ENCODE results near the gene HCAR2.
"Not testable (repeated sequence)": the region's sequence is repeated elsewhere in the genome, so short reads cannot be mapped to it uniquely, and the experiment has no call there.

Gene HCAR2

DNA sequence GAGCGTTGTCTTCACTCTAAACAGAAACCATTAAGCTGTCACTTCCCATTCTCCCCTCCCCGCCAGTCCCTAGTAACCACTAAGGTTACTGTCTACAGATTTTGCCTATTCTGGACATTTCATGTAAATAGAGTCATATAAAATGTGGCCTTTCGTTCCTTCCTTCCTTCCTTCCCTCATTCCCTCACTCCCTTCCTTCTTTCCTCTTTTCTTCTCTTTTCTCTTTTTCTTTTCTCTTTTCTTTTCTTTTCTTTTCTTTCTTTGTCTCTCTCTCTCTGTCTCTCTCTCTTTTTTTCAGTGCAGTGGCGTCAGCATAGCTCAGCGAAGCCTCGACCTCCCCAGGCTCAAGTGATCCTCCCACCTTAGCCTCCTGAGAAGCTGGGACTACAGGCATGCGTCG, 37.8 kb downstream of the HCAR2 start:
- TF ChIP-seq, protein P1, sequence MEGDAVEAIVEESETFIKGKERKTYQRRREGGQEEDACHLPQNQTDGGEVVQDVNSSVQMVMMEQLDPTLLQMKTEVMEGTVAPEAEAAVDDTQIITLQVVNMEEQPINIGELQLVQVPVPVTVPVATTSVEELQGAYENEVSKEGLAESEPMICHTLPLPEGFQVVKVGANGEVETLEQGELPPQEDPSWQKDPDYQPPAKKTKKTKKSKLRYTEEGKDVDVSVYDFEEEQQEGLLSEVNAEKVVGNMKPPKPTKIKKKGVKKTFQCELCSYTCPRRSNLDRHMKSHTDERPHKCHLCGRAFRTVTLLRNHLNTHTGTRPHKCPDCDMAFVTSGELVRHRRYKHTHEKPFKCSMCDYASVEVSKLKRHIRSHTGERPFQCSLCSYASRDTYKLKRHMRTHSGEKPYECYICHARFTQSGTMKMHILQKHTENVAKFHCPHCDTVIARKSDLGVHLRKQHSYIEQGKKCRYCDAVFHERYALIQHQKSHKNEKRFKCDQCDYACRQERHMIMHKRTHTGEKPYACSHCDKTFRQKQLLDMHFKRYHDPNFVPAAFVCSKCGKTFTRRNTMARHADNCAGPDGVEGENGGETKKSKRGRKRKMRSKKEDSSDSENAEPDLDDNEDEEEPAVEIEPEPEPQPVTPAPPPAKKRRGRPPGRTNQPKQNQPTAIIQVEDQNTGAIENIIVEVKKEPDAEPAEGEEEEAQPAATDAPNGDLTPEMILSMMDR (conservative IDR thresholded peaks at IDR 0.05; ENCODE audit: control insufficient read depth, insufficient read depth, low read depth, low read length) = no peak
- no peak overlapping the region for H3K4me3 ChIP-seq (ENCODE audit: control insufficient read depth, low read depth, low read length)
- DNase-seq (ENCODE audit: low read depth) = no peak

DNA sequence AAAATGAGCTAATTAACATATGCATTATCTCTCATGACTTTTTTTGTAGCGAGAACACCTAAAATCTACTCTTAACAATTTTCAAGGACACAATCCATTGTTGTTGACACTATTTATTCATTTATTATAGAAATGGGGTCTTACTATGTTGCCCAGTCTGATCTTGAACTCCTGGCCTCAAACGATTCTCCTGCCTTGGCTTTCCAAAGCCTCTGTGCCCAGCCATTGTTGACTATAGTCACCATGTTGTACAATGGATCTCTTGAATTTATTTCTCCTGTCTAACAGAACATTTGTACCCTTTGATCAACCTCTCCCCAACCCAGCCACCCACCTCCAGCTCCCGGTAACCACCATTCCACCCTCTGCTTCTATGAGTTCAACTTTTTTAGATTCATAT, 41.2 kb downstream of the HCAR2 start:
- H3K4me3 ChIP-seq (ENCODE audit: control insufficient read depth, low read depth, low read length) = no peak overlapping the region
- DNase-seq (ENCODE audit: low read depth) = no peak
- TF ChIP-seq, protein P1 (conservative IDR thresholded peaks at IDR 0.05; ENCODE audit: control insufficient read depth, insufficient read depth, low read depth, low read length) = no peak

DNA sequence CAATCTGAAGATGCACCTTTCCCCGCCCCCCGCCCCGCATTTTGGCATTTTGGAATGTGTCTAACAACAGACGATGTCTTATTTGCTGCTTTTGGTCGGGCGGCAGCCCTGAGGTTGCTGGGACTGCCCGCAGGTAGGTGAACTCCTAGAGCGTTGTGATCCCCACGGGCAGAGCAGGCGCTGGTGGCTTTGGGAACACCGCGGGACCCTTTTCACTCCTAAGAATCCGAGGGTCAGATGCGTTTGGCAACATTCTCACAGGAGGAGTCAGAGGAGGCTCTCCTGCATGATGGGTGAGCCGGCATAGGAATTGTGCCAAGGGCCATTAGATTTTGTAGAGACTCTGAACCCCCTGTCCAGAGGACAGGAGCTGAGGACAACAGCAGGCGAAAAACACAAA, 41.9 kb downstream of the HCAR2 start:
- no peak overlapping the region for H3K4me3 ChIP-seq (ENCODE audit: control insufficient read depth, low read depth, low read length)
- TF ChIP-seq, protein P1 (conservative IDR thresholded peaks at IDR 0.05; ENCODE audit: control insufficient read depth, insufficient read depth, low read depth, low read length) = no peak

DNA sequence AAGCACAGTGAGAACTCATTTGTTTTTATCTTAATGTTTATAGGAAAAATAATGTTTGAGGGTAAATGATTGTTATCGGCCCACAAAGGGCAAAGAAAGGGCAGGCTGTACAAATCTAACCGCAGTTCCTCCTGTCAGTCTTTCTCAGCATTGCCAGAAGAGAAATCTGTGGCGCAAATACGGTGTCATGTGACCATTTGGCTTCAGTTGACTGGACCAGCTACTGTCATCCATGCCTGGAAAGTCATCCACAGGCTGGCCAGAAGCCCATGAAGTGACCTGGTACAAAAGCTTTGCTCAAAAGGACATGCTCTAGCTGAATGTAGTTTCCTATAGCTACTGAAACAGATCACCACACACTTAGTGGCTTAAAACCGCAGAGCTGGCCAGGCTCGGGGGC, 43.6 kb downstream of the HCAR2 start:
- no peak for DNase-seq (ENCODE audit: low read depth)
- no peak overlapping the region for H3K4me3 ChIP-seq (ENCODE audit: control insufficient read depth, low read depth, low read length)
- TF ChIP-seq, protein P1 (conservative IDR thresholded peaks at IDR 0.05; ENCODE audit: control insufficient read depth, insufficient read depth, low read depth, low read length) = no peak

More for the DNA sequence above, 41.9 kb downstream of the HCAR2 start:
- DNase-seq (ENCODE audit: low read depth) = no peak

DNA sequence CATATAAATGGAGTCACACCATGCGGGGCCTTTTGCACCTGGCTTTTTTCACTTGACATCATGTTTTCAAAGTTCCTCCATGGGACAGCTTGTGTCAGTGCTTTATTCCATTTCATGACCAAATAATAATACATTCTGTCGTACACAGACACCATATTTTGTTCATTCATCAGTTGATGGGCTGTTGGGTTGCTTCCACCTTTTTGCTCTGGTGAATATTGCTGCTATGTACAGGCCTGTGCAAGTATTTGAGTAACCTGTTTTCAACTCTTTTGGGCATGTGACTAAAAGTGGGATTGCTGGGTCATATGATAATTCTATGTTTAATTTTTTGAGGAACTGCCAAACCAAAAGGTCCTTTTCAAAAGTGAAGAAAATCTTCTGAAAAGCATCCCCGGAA, 46.9 kb downstream of the HCAR2 start:
- DNase-seq (ENCODE audit: low read depth) = no peak
- no peak overlapping the region for H3K4me3 ChIP-seq (ENCODE audit: control insufficient read depth, low read depth, low read length)
- TF ChIP-seq, protein P1 (conservative IDR thresholded peaks at IDR 0.05; ENCODE audit: control insufficient read depth, insufficient read depth, low read depth, low read length) = no peak

DNA sequence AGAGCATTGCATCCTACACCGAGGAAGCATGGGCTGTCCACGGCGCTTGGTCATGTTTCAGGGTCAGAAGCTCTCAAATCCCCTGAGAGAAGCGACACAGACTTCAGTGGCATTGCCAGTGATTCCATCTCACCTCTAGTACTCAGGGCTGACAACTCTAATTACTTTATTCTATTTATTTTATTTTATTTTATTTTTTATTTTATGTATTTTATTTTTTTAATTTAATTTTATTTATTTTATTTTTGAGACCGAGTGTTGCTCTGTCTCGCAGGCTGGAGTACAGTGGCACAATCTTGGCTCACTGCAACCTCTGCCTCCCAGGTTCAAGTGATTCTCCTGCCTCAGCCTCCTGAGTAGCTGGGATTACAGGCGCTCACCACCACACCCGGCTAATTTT, 49.9 kb downstream of the HCAR2 start:
- not testable (repeated sequence) for H3K4me3 ChIP-seq (ENCODE audit: control insufficient read depth, low read depth, low read length); DNase-seq (ENCODE audit: low read depth)

DNA sequence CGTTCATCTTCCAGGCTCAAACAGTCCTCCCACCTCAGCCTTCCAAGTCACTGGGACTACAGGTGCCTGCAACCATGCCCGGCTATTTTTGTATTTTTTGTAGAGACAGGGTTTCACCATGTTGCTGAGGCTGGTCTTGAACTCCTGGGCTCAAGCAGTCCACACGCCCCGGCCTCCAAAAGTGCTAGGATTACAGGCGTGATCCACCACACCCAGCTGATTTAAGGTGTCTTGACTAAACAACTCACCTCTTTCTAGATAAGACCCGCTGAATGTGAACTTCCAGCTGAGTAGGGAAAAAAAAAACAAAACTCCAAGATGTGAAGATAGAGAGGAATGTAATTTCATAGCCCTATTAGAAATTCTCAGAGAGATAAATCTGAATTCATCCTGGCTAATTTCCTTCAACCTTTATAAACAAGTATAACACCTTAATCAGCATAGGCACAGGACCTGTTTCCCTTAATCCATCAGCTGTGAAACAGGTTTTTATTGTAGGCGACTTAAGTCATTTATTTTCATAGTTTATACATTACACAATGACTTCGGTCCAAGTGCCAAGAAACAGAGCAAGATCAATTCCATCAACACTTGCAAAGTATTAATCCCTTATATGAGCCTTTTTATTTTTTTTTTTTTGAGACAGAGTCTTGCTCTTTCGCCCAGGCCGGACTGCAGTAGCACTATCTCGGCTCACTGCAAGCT, 51.5 kb downstream of the HCAR2 start:
- TF ChIP-seq, protein P1 (conservative IDR thresholded peaks at IDR 0.05; ENCODE audit: control insufficient read depth, insufficient read depth, low read depth, low read length) = no peak
- no peak for DNase-seq (ENCODE audit: low read depth)
- H3K4me3 ChIP-seq (ENCODE audit: control insufficient read depth, low read depth, low read length) = no peak overlapping the region
